Heart right ventricle (tissue), 16 donors: ENCODE data around the gene KCNMB1. TPM values are rescaled to one million over a fixed set of nuclear protein-coding genes. Genes with fewer than 3 reads are reported as not detected.

Experiments used
- ATAC-seq, 8 donors: fragments of 200-7000 bp; cut with Tn5 transposase; one replicate each; pipeline ENCODE4 v1.9.1; 2020; ENCODE audit warnings: mild to moderate bottlenecking in 8 of 8, moderate library complexity in 8 of 8, moderate number of reproducible peaks in 1 of 8
- DNase-seq, 2 donors: peaks; one replicate each; pipeline ENCODE4 v3.0.0-alpha.2; 2020
- H3K27ac ChIP-seq, 10 donors: fragments of 200-600 bp; sonication (generic) in 2 of 10; one replicate each; pipeline versions ENCODE4 v1.5.0 to v1.8.0; 2020 to 2022; ENCODE audit warnings: mild to moderate bottlenecking in 3 of 10
- H3K27me3 ChIP-seq, 7 donors: fragments of 200-600 bp; one replicate each; pipeline ENCODE4 v1.8.0; 2021 to 2022; ENCODE audit warnings: mild to moderate bottlenecking in 2 of 7
- H3K36me3 ChIP-seq, 9 donors: fragments of 200-600 bp; sonication (generic) in 1 of 9; one replicate each; pipeline versions ENCODE4 v1.5.0 to v1.8.0; 2020 to 2022; ENCODE audit warnings: mild to moderate bottlenecking in 2 of 9
- H3K4me1 ChIP-seq, 9 donors: fragments of 200-600 bp; sonication (generic) in 1 of 9; one replicate each; pipeline versions ENCODE4 v1.5.0 to v1.8.0; 2020 to 2022; ENCODE audit warnings: mild to moderate bottlenecking in 4 of 9
- H3K4me3 ChIP-seq, 10 donors: fragments of 200-600 bp; sonication (generic) in 2 of 10; one replicate each; pipeline versions ENCODE4 v1.5.0 to v1.8.0; 2020 to 2022; ENCODE audit warnings: mild to moderate bottlenecking in 7 of 10, moderate library complexity in 2 of 10
- H3K9me3 ChIP-seq, 11 donors: fragments of 200-600 bp in 10 of 11; sonication (generic) in 2 of 11; one replicate each; pipeline versions ENCODE4 v1.5.0 to v1.8.0; 2013 to 2022; ENCODE audit warnings: mild to moderate bottlenecking in 2 of 11, control low read depth in 1 of 11, moderate library complexity in 1 of 11
- CTCF ChIP-seq, 9 donors: fragments of 200-600 bp; sonication (generic) in 2 of 9; IDR thresholded peaks; one replicate each; pipeline versions ENCODE4 v1.5.0 to v1.8.0; 2021 to 2022; ENCODE audit warnings: antibody characterized with exemption in 9 of 9, mild to moderate bottlenecking in 5 of 9, moderate library complexity in 1 of 9
- WGBS, 2 donors: extraction: QIAGEN DNeasy Blood & Tissue Kit; methylation state at CpG; one replicate each; pipeline ENCODE4 v1.1.7; 2013; ENCODE audit warnings: inconsistent platforms in 1 of 2; 5-methylcytosine and 5-hydroxymethylcytosine counted together
- intact Hi-C, 10 donors: fragments of 100-400 bp; cut with DNase I; formaldehyde crosslinking; loops; one replicate each; pipeline versions ENCODE4 v1.11.1 to v1.14.2; 2022
- polyA plus RNA-seq, 2 donors: library from polyadenylated mRNA; stranded (reverse); fragments of 200-250 nt; gene quantifications; one replicate each; pipeline ENCODE4 v1.2.3, GENCODE V29; 2013
- total RNA-seq, 10 donors: library from RNA; stranded (reverse); fragmentation: NEBNext Ultra II Directional in 3 of 10; extraction: Animal tissue kit (Norgen Biotek cat#: 25700) in 3 of 10; gene quantifications; one replicate each; pipeline versions ENCODE4 v1.2.1 to v1.2.4, GENCODE V29; 2021 to 2023
- donor health status: Arrhythmogenic right ventricular cardiomyopathy.
- donor health status: ischemic (EF 13 %, LVEDD 7.1; RV severe dilation, severe dysfunction).
- donor health status: healthy with polysubstance abuse.
- donor health status: DM: no; HTN: yes; CAD: no.
- donor health status: DM: no; HTN: no; CAD: no.
- donor health status: ischemic (EF 25% LVEDD 6.9; RV normal size, moderate dysfunction).
- donor health status: ischemic (EF 25% LVEDD 5.7; RV mildly dilated, moderate dysfunction).
- donor health status: healthy.
- donor health status: DM: yes; HTN: yes; CAD: no.
- donor health status: Ischemic cardiomyopathy.
- donor health status: ischemic (EF 35%, LVEDD 5.7; RV mildly dilated, moderate dysfunction).
- donor health status: nonischemic (EF 11% LVEDD 7.7; RV severe dilation, severe dysfunction).
- donor health status: DM: yes; HTN: yes; CAD: no.
- donor health status: PGD.
- donor health status: ischemic (EF 29% LVEDD 5.4; RV normal size, mild dysfunction).
- donor health status: nonischemic (EF 23%, LVEDD 6.1; RV moderate dilation, normal function).

Gene KCNMB1
- total and polyA plus RNA-seq, 12 donors = 0.90 to 2.8 (median 1.2) TPM

GRCh38 chr5:170375283-170375682 lies 13.9 kb downstream of the KCNMB1 start:
- Histone ChIP-seq H3K36me3 (no peaks in the 10 kb centered on the region), H3K27me3 (no peaks in the 10 kb centered on the region), H3K27ac (no peak overlapping the region), H3K9me3 (no peaks in the 10 kb centered on the region), H3K4me3 (no peak overlapping the region), H3K4me1 (peaks cover 0 to 2% (median 0%) of the 10 kb centered on the region in 9 donors)
- ATAC-seq = no peak
- 91 to 100% methylated on average over 1 of the region's 1 CpG for WGBS, 2 donors
- DNase-seq = no peak
- no peak for TF ChIP-seq CTCF (IDR thresholded peaks at IDR 0.05)
- intact Hi-C loops = no loop called here

DNA sequence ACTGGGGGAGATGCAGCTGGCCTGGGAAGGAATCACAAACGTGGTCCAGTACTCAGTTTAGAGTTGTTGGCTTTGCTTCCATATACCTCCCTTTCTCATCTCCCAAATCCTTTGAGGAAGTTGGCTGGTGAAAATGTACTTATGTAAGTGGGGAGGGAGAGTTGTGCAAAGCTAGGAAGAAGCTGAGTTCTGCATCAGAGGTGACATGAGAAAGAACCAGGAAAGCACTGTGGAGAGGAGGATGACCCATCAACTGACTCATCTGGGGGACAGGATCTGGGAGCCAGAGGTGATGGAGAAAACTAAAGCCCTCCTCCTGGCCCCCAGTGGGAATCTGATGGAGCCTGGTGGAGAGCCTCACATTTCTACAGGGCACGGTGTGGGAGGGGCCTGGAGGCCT lies 16.2 kb downstream of the KCNMB1 start:
- WGBS, 2 donors = 76 to 94% methylated on average over 2 of the region's 2 CpGs
- intact Hi-C loops = no loop called here
- TF ChIP-seq CTCF (IDR thresholded peaks at IDR 0.05) = no peak

GRCh38 chr5:170368586-170368985 lies 20.6 kb downstream of the KCNMB1 start:
- Histone ChIP-seq H3K27ac (no peak overlapping the region), H3K9me3 (no peaks in the 10 kb centered on the region), H3K27me3 (no peaks in the 10 kb centered on the region), H3K4me1 (peaks cover 0 to 5% (median 0%) of the 10 kb centered on the region in 9 donors), H3K36me3 (no peaks in the 10 kb centered on the region), H3K4me3 (no peak overlapping the region)
- DNase-seq (no peak), ATAC-seq (no peak)
- WGBS, 2 donors = 91 to 97% methylated on average over 5 of the region's 5 CpGs
- intact Hi-C loops = no loop called here
- no peak for TF ChIP-seq CTCF (IDR thresholded peaks at IDR 0.05)

More for the DNA sequence above, 16.2 kb downstream of the KCNMB1 start:
- Histone ChIP-seq H3K4me1 (no peaks in the 10 kb centered on the region), H3K27ac (no peak overlapping the region), H3K27me3 (no peaks in the 10 kb centered on the region), H3K36me3 (no peaks in the 10 kb centered on the region), H3K4me3 (no peak overlapping the region), H3K9me3 (no peaks in the 10 kb centered on the region)
- DNase-seq = no peak
- no peak for ATAC-seq

DNA sequence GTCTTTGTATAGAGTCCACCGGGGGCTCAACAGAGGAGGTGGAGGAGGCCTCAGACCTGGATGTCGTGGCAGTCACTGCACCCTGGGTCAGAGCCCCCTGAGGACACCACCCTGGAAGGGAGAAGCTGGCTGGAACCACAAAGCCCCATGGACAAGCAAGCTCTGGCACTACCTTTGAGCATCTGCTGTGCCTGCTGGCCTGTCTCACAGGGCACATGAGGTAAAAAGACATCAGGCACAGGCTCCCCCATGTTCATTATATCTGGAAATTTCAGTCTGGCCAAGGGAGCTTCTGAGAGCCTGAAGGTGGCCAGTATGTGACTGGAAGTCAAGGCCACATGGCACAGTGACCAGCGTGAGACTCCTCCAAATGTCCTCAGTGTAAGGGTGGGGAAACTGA lies 22.9 kb downstream of the KCNMB1 start:
- Histone ChIP-seq H3K36me3 (no peaks in the 10 kb centered on the region), H3K4me1 (peaks cover 5 to 28% (median 19%) of the 10 kb centered on the region in 9 donors), H3K9me3 (no peaks in the 10 kb centered on the region), H3K27me3 (no peaks in the 10 kb centered on the region), H3K27ac (no peak overlapping the region), H3K4me3 (no peak overlapping the region)
- intact Hi-C loops = no loop called here
- ATAC-seq = no peak
- 96 to 100% methylated on average over 3 of the region's 3 CpGs for WGBS, 2 donors
- no peak for DNase-seq
- no peak for TF ChIP-seq CTCF (IDR thresholded peaks at IDR 0.05)
